Omental fat pad (tissue), 4 donors: ENCODE results near the gene CYB5R2. TPM values are rescaled to one million over a fixed set of nuclear protein-coding genes. Genes with fewer than 3 reads are reported as not detected.

Source experiments
- ATAC-seq: fragments of 150-250 bp; one replicate; pipeline ENCODE4 v1.9.1; 2016; ENCODE audit warnings: mild to moderate bottlenecking, moderate library complexity; ENCODE audit not compliant: low FRiP score
- DNase-seq: peaks from one replicate; pipeline ENCODE4 v3.0.0-alpha.2; 2019; ENCODE audit warnings: low spot score
- total RNA-seq, 4 donors: library from RNA; depleted of rRNA; stranded (reverse); fragments of >200 nt; gene quantifications; one replicate each; pipeline ENCODE4 v1.1.0, GENCODE V29; 2016
- TF ChIP-seq, protein P1 (sequence below), 3 donors: fragments of 450-650 bp; IDR thresholded peaks; one replicate each; pipeline ENCODE4 v1.5.1; 2016 to 2017; ENCODE audit warnings: antibody characterized with exemption in 3 of 3, mild to moderate bottlenecking in 3 of 3, moderate library complexity in 2 of 3

Gene CYB5R2
- total RNA-seq, 4 donors from 2014 or later = 6.0 to 11.6 (median 8.7) TPM

DNA sequence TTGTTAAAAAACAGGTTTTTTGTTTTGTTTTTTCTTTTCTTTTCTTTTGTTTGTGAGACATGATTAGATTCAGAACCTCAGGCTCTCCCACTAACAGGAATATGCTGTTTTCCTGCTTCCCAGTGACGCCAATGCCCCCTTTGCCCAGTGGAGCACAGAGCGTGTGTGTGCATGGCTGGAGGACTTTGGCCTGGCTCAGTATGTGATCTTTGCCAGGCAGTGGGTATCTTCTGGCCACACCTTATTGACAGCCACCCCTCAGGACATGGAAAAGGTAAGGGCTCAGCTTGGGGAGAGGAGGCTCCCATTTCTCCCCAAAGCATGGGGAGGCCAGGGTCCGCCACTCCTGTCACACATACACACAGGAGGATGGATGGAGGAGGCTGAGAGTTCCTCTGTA lies 25.0 kb downstream of the CYB5R2 start:
- no peak for ATAC-seq

DNA sequence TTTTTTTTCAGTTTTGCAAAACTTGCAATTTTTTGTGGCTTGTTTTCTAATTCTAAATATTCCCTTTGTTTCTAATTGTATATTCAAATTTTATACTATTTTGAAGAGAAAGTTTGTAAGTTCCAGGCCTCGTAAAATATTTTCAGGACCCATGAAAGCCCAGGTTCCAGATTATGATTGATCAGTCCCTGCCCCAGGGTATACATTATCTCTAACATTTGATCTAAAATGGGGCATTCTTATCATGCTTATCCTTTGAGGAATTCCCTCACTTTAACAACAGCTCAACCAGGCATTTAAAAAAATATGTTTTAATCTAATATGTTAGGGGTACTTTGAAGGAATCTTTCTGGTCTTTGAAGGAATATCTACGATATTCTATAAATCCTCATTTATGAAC lies 26.4 kb downstream of the CYB5R2 start:
- DNase-seq = no peak
- TF ChIP-seq, protein P1, sequence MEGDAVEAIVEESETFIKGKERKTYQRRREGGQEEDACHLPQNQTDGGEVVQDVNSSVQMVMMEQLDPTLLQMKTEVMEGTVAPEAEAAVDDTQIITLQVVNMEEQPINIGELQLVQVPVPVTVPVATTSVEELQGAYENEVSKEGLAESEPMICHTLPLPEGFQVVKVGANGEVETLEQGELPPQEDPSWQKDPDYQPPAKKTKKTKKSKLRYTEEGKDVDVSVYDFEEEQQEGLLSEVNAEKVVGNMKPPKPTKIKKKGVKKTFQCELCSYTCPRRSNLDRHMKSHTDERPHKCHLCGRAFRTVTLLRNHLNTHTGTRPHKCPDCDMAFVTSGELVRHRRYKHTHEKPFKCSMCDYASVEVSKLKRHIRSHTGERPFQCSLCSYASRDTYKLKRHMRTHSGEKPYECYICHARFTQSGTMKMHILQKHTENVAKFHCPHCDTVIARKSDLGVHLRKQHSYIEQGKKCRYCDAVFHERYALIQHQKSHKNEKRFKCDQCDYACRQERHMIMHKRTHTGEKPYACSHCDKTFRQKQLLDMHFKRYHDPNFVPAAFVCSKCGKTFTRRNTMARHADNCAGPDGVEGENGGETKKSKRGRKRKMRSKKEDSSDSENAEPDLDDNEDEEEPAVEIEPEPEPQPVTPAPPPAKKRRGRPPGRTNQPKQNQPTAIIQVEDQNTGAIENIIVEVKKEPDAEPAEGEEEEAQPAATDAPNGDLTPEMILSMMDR (IDR thresholded peaks at IDR 0.05) = no peak
- no peak for ATAC-seq

More for the DNA sequence above, 25.0 kb downstream of the CYB5R2 start:
- no peak for DNase-seq
- TF ChIP-seq, protein P1 (IDR thresholded peaks at IDR 0.05) = no peak

DNA sequence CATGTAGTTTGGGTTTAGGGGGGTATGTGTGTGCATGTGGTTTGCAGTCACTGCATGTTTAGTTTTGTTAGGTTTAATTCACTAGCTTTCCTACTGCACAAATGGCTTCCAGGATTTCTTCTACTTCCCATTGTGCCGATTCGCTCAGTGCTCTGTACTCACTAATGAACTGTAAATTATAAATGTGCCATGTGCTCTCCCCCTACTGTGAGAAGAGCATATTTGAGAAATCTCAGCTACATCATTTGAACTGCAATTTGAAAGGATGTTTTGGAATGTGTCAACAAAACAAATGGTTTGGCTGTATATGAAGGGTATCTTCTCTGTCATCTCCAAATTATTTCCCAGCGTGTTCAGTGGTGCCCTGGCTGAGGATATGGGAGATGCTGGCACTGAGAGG lies 28.1 kb downstream of the CYB5R2 start:
- no peak for ATAC-seq
- TF ChIP-seq, protein P1 (IDR thresholded peaks at IDR 0.05) = no peak
- DNase-seq = no peak

DNA sequence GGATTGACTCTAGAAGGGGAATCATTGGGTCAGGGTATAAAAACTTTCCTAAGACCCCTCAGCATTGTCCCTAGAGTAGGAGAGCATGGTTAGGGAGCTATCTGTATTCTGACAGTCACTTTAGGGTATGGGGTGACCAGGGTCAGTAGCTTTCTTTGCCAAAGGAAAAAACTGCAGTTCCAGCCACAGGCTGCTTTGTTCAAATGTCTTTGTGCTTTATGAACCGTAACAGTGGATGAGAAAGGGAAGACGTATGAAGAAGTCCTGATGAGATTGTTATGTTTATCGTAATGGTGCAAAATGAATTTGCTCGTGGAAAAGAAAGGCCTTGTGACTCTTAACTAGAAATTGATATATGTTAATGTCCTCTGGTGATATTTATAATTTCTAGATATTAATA lies 30.0 kb downstream of the CYB5R2 start:
- TF ChIP-seq, protein P1 (IDR thresholded peaks at IDR 0.05) = no peak
- no peak for ATAC-seq
- no peak for DNase-seq

DNA sequence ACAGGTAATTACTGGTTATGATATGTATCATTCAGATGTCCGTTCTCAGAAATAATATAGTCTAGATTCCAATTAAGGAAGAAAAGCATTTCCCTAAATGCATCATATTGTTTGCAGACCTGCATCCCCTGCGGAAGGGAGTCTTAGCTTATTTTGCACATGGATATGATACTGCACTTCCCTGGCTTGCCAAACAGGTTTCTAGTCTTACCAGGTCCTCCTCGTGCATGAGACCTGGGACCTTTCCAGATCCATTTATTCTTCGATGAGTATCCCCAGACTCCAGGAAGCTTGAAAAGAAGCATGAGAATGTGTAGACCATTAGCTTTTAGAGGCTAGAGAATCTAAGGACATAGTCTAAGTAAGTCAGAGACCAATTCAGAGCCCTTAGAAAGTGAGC lies 30.6 kb downstream of the CYB5R2 start:
- TF ChIP-seq, protein P1 (IDR thresholded peaks at IDR 0.05) = no peak
- no peak for DNase-seq
- no peak for ATAC-seq

DNA sequence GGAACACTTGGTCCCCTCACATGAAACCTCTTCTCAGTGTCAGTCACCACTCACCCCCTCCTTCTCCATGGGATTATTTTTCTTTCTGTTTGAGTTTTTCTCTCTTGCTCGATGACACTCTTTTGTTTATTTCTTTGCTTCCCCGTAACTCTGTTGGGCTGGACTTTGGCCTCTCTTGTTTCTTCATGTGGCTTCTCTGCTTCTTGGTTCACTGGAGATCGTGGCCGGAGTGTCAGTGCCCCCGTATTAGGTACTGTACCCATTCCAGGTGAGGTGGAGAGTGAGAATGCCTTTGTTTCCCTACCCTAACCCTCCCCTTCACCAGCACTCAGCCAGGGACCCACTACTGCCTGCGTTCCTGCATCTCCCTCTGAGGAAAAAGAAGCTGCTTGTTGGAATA lies 32.5 kb downstream of the CYB5R2 start:
- TF ChIP-seq, protein P1 (IDR thresholded peaks at IDR 0.05) = no peak
- DNase-seq = no peak
- ATAC-seq = no peak

DNA sequence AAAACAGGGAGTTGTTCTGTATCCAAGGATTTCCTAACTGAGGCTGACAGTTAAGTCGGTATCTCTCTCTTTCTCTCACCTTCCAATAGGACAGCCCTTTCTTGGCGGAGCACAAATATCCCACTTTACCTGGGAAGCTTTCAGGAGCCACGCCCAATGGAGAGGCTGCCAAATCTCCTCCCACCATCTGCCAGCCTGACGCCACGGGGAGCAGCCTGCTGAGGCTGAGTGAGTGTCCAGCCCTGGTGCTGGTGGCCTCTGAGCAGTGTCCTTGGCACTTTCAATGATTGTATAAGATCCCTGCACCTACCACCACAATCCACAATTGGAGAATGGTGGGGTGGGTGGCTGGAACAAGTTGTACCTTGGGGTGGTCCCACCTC lies 33.7 kb downstream of the CYB5R2 start:
- TF ChIP-seq, protein P1 (IDR thresholded peaks at IDR 0.05) = no peak
- ATAC-seq (no peak), DNase-seq (no peak)
